ENCODE results near the gene RAB3C.

GRCh38 chr5:58703925-58704555, 121.2 kb downstream of the RAB3C start:
- TF ChIP-seq EZH2phosphoT487 (IDR thresholded peaks at IDR 0.05; ENCODE audit: low read depth) (no peak), CTCF (IDR thresholded peaks at IDR 0.05; ENCODE audit: low read depth, low read length) (no peak)
